Measurements from ENCODE around the gene MAPKAP1.

DNA sequence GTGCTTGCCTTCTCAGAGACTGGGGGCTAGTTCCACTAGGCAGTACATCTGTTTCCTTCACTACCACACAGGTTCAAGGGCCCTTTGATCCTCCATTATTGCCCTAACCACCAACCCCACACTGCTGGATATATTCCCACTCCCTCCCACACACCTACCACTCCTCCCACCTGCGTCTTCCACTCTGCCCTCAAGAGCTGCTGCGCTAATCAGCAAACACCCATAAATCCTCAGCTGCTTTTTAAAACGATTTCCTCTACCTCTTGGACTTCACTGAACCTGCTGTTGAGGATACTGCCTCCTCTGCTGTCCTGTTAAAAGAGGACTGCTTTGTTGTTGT is 120.9 kb downstream of the MAPKAP1 start:
- TF ChIP-seq GATA2 (IDR thresholded peaks at IDR 0.05; ENCODE audit: low read depth, low read length): no peak
- TF ChIP-seq GATA3 (IDR thresholded peaks at IDR 0.05; ENCODE audit: low read depth, low read length): no peak

Data from SH-SY5Y (cell line).